Stimulated activated CD4-positive, alpha-beta T cell treated with anti-CD3 and anti-CD28 coated beads, Interleukin-1b, Interleukin-23, amount 100 ng/mL, for 48 hours (primary cell): Measurements from ENCODE around the gene MMP24.
"Not testable (repeated sequence)": the region's sequence is repeated elsewhere in the genome, so short reads cannot be mapped to it uniquely, and the experiment has no call there.

Experiments
- DNase-seq: peaks from one replicate; pipeline ENCODE4 v3.0.0-alpha.2; 2020

The MMP24 gene

DNA sequence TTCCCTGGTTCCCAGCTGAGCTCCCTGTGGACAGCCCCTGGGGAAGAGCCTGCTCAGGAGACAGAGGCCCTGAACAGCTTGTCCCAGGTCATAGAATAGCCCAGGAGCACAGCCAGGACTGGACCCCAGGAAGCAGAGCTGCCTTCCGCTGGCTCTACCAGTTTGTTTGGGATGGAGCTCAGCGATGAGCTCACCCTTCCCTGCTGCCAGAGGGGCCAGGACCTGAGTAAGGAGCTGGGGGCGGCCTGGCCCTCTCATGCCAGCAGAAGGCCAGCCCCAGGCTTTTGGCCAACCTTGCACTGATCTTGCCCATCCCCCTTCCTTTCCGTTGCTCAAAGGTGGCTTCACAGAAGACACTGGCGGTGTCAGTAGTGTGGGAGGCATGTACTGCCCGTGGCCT lies 33.9 kb downstream of the MMP24 start:
- DNase-seq = no peak

DNA sequence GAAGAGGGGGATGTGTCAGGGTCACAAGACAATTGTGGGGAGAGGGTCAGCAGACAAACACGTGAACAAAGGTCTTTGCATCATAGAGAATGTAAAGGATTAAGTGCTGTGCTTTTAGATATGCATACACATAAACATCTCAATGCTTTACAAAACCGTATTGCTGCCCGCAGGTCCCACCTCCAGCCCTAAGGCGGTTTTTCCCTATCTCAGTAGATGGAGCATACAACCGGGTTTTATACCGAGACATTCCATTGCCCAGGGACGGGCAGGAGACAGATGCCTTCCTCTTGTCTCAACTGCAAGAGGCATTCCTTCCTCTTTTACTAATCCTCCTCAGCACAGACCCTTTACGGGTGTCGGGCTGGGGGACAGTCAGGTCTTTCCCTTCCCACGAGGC lies 35.8 kb downstream of the MMP24 start:
- not testable (repeated sequence) for DNase-seq

DNA sequence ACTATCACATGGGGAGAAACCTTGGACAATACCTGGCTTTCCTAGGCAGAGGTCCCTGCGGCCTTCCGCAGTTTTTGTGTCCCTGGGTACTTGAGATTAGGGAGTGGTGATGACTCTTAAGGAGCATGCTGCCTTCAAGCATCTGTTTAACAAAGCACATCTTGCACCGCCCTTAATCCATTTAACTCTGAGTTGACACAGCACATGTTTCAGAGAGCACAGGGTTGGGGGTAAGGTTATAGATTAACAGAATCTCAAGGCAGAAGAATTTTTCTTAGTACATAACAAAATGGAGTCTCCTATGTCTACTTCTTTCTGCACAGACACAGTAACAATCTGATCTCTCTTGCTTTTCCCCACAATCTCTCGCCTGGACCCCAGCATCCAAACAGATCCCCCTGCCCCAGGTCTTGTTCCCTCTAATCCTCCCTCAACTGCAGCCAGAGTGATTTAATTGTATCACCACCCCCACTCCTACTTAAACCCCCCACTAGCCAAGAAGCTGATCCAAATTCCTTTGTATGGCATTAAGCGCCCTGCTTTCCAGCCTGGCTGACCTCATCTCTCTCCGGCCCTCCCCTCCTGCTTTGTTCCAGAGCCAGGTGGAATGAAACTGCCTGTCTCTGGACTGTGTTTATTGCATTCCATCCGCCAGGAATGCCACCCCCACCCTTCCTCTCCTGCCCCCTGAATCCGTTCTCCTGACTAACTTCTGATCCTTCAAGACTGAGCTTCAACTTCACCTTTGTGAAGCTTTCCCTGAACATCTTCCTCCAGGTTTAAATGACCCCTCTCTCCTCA lies 36.4 kb downstream of the MMP24 start:
- DNase-seq = not testable (repeated sequence)

GRCh38 chr20:35263532-35264341 lies 37.2 kb downstream of the MMP24 start:
- DNase-seq = no peak

DNA sequence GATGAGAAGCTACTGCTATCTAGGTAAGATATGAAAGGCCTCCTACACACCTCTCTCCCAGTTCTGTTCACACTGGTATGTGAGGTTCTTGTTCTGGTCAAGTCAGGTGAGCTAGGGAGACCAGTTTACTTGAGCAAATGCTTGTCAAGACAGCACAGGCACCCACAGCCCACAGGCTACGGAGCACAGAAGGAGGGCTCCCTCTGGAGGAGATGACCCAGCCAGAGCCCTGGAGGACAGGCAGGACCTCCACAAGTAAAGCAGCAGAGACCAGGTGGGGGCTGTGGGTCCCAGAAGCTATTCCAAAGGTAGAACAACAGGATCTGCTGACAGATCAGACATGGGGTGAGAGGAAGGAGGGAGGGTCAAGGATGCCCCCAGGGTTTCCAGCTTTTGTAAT lies 38.3 kb downstream of the MMP24 start:
- no peak for DNase-seq

GRCh38 chr20:35267092-35267491 lies 40.6 kb downstream of the MMP24 start:
- DNase-seq = no peak

DNA sequence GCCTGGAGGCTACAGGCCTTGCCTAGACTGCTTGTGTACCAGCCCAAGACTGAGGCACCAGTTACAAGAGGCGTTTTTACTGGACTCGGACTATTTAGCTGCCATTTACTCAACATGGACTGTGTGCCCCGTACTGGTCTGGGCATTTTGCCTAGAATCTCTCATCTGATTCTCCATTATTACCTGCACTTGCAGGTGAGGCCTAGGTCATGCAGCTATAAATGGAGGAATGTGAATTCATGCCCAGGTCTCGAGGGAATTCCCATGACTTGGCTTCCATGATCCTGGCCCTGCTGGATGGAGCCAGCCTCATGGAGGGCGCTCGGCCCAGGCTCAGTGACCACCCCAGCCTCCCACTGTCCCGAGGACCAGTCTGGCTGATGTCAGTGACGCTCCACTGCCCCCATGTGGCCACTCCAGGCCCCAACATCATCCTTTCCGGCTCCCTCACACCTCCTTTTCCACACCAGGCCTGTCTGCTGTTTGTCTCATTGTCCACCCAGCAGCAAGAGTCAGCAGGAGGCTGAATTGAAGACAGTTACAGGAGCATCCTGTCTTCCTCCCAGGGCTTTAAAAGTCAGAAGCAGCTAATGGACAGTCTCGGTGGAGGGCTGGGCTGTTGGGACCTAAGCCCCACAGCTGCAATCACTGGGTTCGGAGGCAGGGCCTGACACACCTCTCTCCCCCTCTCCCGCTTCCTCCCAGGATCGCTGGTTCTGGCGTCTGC lies 42.7 kb downstream of the MMP24 start:
- peak; percentile 41 for DNase-seq

DNA sequence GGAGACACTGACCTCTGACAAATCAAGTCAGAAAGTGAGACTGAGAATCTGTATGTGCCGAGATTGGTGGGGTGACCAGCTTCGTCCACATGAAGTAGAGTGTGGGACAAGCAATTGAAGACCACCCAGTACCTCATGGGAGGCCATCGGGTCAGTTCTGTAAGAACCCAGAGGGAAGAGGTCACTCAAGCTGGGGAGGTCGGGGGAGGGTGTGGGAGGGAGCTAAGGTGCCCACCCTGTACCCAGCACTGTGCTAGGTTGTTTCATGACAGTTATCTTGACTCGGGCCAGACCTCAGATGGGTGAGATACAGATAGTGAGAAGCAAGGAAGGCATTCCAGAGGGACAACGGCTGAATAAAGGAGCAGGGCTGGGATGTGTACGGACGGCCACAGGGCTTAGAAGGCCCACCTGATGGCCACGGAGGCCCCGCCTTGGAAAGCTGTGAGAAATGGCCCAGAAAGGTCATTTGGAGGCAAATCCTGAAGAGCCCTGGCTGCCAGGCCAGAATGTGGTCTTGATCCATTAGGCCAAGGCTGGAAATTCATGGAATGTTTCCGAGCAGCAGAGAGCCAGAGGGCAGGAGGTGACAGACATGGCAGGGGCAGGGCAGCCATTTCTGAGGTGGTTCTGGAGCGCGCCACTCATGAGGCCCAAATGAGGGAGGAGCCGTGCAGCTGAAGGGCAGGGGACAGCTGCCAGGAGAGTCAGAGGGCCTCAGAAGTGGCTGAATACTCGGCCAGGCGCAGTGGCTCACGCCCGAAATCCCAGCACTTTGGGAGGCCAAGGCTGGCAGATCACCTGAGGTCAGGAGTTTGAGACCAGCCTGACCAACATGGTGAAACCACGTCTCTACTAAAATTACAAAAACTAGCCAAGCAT lies 43.8 kb downstream of the MMP24 start:
- no peak for DNase-seq

DNA sequence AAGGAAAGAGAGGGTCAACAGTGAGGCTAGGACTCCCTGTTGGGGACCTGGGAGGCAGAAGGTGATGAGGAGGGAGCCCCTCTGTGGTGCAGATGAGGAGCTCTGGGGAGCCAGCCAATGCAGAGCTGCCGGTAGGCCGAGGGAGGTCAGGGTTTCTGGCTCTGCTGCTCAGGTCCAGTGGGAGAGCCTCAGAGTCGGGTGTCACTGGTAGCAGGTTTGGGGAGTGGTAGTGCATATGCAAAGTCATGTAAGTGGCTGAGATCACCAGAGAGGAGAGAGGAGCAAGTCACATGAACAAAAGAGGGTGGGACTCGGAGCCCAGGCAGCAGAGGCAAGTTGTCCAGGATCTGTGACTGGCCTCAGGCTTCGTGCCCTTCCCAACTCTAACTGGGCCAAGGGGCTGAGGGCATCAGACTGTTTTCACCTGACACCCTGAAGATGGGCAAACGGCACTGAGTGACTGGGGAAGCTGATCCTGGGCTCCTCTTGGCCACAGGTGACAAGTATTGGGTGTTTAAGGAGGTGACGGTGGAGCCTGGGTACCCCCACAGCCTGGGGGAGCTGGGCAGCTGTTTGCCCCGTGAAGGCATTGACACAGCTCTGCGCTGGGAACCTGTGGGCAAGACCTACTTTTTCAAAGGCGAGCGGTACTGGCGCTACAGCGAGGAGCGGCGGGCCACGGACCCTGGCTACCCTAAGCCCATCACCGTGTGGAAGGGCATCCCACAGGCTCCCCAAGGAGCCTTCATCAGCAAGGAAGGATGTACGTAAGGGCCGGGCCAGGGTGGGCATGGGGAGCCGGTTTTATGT lies 44.8 kb downstream of the MMP24 start:
- DNase-seq = no peak

GRCh38 chr20:35271904-35272303 lies 45.4 kb downstream of the MMP24 start:
- no peak for DNase-seq

DNA sequence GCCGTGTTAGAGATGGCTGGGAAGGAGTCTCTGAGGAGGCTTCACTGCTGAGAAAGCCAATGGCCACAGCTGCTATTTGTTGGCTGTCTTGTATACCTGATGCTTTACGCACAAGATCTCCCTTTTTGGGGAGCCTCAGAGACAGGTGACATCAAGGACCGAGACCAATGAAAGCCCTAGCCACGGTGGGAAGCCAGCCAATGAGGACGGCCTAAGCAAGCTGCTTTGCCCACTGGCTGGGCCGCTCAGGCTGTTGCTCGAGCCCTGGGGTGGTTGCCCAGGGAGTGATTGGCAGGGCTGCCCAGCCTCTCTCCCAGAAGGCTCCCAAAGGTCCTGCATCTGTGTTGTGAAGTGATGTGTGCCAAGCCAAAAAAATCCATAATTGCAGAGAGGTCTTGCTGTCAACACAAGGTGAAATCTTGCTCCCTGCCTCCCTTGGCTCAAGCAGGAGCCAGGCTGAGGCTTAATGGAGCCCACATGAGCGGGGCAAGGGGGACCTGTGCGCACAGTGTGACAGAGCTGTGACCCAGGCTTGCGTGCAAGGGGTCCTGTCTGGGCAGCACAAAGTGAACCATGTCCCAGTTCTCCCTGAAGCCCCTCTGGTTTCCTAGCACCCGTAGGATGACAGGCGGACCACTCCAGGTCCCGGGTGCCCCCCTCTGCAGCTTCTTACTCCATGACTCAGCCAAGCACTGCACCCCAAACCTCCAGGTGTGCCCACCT lies 47.1 kb downstream of the MMP24 start:
- DNase-seq = no peak

DNA sequence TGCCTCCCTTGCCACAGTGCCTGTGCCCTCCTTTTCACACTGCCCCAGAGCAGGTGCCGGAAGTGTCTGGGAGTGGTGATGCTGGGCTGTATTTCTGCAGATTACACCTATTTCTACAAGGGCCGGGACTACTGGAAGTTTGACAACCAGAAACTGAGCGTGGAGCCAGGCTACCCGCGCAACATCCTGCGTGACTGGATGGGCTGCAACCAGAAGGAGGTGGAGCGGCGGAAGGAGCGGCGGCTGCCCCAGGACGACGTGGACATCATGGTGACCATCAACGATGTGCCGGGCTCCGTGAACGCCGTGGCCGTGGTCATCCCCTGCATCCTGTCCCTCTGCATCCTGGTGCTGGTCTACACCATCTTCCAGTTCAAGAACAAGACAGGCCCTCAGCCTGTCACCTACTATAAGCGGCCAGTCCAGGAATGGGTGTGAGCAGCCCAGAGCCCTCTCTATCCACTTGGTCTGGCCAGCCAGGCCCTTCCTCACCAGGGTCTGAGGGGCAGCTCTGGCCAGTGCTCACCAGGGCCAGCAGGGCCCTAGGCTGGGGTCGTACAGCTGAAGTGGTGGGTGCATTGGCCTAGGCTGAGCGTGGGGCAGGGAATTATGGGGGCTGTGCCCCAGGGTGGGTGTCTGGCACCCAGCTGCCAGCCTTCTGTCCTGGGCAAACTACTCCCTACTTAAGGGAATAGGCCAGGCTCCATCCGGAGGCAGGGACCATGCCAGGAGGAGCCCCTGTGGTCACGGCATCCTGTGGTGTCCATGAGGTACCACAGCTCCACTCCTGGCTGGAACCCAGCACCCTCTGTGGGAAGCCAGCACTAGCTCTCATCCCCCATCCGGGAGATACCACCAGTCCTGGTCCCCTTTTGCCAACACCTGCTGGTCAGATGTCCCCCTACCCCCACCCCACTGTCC lies 47.9 kb downstream of the MMP24 start:
- DNase-seq = no peak

- no peak for DNase-seq
Measured at GRCh38 chr20:35275741-35276251, 49.3 kb downstream of the MMP24 start.

- DNase-seq = no peak
Measured at GRCh38 chr20:35276408-35276807, 49.9 kb downstream of the MMP24 start.

DNA sequence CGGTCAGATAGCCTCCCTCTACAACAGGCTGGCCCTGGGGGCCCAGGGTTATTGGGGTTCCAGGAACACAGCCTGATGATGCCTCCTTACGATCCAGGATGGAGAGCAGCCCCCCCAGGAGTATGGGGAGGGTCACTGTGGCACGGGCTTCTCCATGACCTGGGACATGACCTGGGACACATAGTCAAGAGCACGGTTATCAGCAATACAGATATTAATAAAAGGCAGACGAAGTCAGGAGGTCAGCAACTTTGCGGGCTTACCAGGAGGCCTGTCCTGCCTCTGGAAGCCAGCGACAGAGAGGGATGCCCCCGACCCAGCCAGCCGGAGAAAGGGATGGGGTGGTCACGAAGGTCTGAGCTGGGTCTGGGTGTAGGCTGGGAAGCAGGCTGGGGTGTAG lies 50.6 kb downstream of the MMP24 start:
- DNase-seq = no peak

DNA sequence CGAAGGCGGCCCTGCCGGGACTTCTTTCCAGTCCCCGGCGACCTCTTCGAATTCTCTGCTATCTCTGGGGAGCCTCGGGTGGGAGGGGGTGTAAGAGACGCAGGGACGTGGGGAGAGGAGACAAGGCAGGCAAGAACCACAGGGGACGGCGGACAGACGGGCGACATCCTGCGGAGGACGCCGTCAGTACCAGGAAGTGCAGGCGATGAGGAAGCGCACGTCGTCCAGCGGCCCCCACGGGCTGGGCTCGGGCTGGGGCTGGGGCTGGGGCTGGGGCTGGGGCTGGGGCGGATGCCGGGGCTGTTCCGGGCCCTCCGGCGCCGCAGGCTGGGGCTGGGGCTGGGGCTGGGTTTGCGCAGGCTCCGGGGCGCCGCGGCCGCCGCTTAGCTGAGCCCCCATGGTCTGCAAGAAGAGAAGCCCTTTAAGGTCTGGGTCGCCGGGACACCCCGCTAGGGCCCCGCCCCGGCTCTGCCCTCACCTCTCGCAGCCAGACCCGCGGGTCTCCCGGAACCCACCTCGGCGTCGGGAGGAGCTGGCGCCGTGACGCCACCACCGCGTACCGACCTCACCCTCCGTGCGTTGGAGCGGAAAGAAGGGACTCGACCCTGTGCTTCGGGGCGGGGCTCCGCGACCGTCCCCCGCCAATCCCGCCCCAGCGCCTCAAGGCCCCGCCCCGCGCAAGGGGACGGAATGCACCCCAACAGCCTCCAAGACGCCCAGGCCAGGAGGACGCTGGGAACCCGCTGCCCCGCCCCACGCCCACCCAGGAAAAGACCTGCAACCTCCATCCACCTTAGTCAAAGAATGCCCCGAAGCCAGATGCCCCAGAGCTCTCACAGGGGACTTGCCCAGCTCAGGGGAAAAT lies 51.3 kb downstream of the MMP24 start, which contains the start of gene MMP24OS:
MMP24OS (minus strand) TSS at position 592 of the 865 bp plus-strand sequence; CDS start at position 399, 193 bp downstream.
- DNase-seq = peak; percentile 90

- no peak for DNase-seq
Measured at GRCh38 chr20:35279040-35279439, 52.5 kb downstream of the MMP24 start.

- DNase-seq = no peak
Measured at GRCh38 chr20:35279533-35280174, 53.2 kb downstream of the MMP24 start.
